K562 (cell line): ENCODE measurements around the gene LPIN1. TPM values are rescaled to one million over a fixed set of nuclear protein-coding genes. Genes with fewer than 3 reads are reported as not detected.

ENCODE experiments used
- BACH1 ChIP-seq: fragments of 200-800 bp; sonication (Bioruptor generic); IDR thresholded peaks from 2 replicates; pipeline ENCODE4 v1.6.1; 2016; ENCODE audit warnings: missing genetic modification characterization, missing compliant biosample characterization
- BCL6 ChIP-seq: fragments of 250-450 bp; sonication (Bioruptor Pico); IDR thresholded peaks from 2 replicates; pipeline ENCODE4 v1.4.0; 2020
- ERF ChIP-seq: fragments of 450-650 bp; formaldehyde crosslinking; IDR thresholded peaks from 2 replicates; pipeline ENCODE4 v1.4.0; 2020; ENCODE audit warnings: mild to moderate bottlenecking, mixed read lengths
- ESRRB ChIP-seq: fragments of 250-450 bp; sonication (Bioruptor Pico); IDR thresholded peaks from 2 replicates; pipeline ENCODE4 v1.5.0; 2020; ENCODE audit warnings: mild to moderate bottlenecking, moderate library complexity, borderline replicate concordance
- EZH2 ChIP-seq: IDR thresholded peaks from 2 replicates; pipeline ENCODE4 v1.6.1; 2012; ENCODE audit warnings: low read depth, mild to moderate bottlenecking, inconsistent platforms, low read length, borderline replicate concordance
- FOXJ2 ChIP-seq: fragments of 200-800 bp; sonication (Bioruptor generic); IDR thresholded peaks from 2 replicates; pipeline ENCODE4 v1.6.1; 2016; ENCODE audit warnings: missing genetic modification characterization, missing compliant biosample characterization
- GMEB1 ChIP-seq: fragments of 250-450 bp; sonication (Bioruptor Pico); IDR thresholded peaks from 2 replicates; pipeline ENCODE4 v1.4.0; 2020; ENCODE audit warnings: mild to moderate bottlenecking
- MCM5 ChIP-seq: fragments of 450-650 bp; IDR thresholded peaks from 2 replicates; pipeline ENCODE4 v1.6.1; 2016; ENCODE audit warnings: low read depth
- NCOA1 ChIP-seq: fragments of 450-650 bp; IDR thresholded peaks from 2 replicates; pipeline ENCODE4 v1.6.1; 2016; ENCODE audit warnings: low read depth
- NCOA4 ChIP-seq: fragments of 450-650 bp; IDR thresholded peaks from 2 replicates; pipeline ENCODE4 v1.6.1; 2018; ENCODE audit warnings: mild to moderate bottlenecking; ENCODE audit not compliant: partially characterized antibody
- RAD51 ChIP-seq: fragments of 450-650 bp; IDR thresholded peaks from 2 replicates; pipeline ENCODE4 v1.7.1; 2016; ENCODE audit warnings: low read depth, mild to moderate bottlenecking, borderline replicate concordance
- SMARCE1 ChIP-seq: fragments of 450-650 bp; IDR thresholded peaks from 2 replicates; pipeline ENCODE4 v1.7.1; 2016; ENCODE audit warnings: mild to moderate bottlenecking
- TARDBP ChIP-seq: fragments of 450-650 bp; IDR thresholded peaks from 2 replicates; pipeline ENCODE4 v1.6.1; 2016
- TEAD4 ChIP-seq, 2 experiments: sonication (generic) in 1 of 2; formaldehyde crosslinking in 1 of 2; IDR thresholded peaks; 2 replicates each; pipeline versions ENCODE4 v1.6.1 to v1.8.0; 2012 to 2022; ENCODE audit warnings: borderline replicate concordance in 1 of 2, inconsistent platforms in 1 of 2, low read length in 1 of 2, mild to moderate bottlenecking in 1 of 2, missing genetic modification reagents in 1 of 2
- ZFP36 ChIP-seq: fragments of 150-350 bp; IDR thresholded peaks from 2 replicates; pipeline ENCODE4 v1.6.1; 2018; ENCODE audit warnings: low read length, low read depth; ENCODE audit not compliant: partially characterized antibody
- ZKSCAN3 ChIP-seq: fragments of 250-450 bp; sonication (Bioruptor Pico); IDR thresholded peaks from 2 replicates; pipeline ENCODE4 v1.4.0; 2020
- ZNF165 ChIP-seq: fragments of 250-450 bp; sonication (Bioruptor Pico); IDR thresholded peaks from 2 replicates; pipeline ENCODE4 v1.4.0; 2020; ENCODE audit warnings: borderline replicate concordance
- ZNF668 ChIP-seq: fragments of 250-450 bp; sonication (Bioruptor Pico); IDR thresholded peaks from 2 replicates; pipeline ENCODE4 v1.8.0; 2022; ENCODE audit warnings: mild to moderate bottlenecking, inconsistent platforms
- ZNF79 ChIP-seq: fragments of 250-450 bp; sonication (Bioruptor Pico); IDR thresholded peaks from 2 replicates; pipeline ENCODE4 v1.4.0; 2020; ENCODE audit warnings: low read depth, mild to moderate bottlenecking, moderate library complexity
- polyA plus RNA-seq, 8 experiments: library from polyadenylated mRNA; depleted of rRNA in 4 of 8; stranded (reverse) in 5 of 8; unstranded in 3 of 8; fragments of >200 nt; fragmentation: Nextera tagmentation in 2 of 8; fragmentation: Illumina TruSeq in 1 of 8; extraction: Ambion mirVana in 2 of 8; extraction: Trizol in 1 of 8; gene quantifications; 2 replicates each; pipeline versions ENCODE4 v1.2.1 to v1.2.3, GENCODE V29; 2011 to 2014; ENCODE audit warnings: inconsistent platforms in 1 of 8, missing spikeins in 1 of 8
- total RNA-seq, 7 experiments: library from RNA; depleted of rRNA in 6 of 7; stranded (reverse); fragments of >200 nt in 6 of 7; fragmentation: Illumina TruSeq in 2 of 7; extraction: Trizol in 2 of 7; gene quantifications; 2 replicates each; pipeline versions ENCODE4 v1.2.1 to v1.2.3, GENCODE V29; 2011 to 2021; ENCODE audit warnings: low replicate concordance in 1 of 7
- TF ChIP-seq, protein P1 (sequence below): fragments of 450-650 bp; formaldehyde crosslinking; IDR thresholded peaks from 2 replicates; pipeline ENCODE4 v1.4.0; 2020; ENCODE audit warnings: mild to moderate bottlenecking, moderate library complexity
- TF ChIP-seq, protein P2 (sequence below): sonication (generic); formaldehyde crosslinking; IDR thresholded peaks from 2 replicates; pipeline ENCODE4 v1.8.1; 2023; ENCODE audit warnings: mild to moderate bottlenecking, missing genetic modification reagents
- TF ChIP-seq, protein P3 (sequence below), 2 experiments: fragments of 450-650 bp; conservative IDR thresholded peaks; 2 replicates each; pipeline ENCODE4 v1.6.1; 2017; ENCODE audit warnings: mild to moderate bottlenecking in 2 of 2, moderate library complexity in 2 of 2

LPIN1 gene
- total and polyA plus RNA-seq, 9 of the 15 experiments (the other 6 are each of a cell fraction or from before 2014, with no cell fraction given): 9.2 to 84.0 (median 27.8) TPM

- TF ChIP-seq, protein P1, sequence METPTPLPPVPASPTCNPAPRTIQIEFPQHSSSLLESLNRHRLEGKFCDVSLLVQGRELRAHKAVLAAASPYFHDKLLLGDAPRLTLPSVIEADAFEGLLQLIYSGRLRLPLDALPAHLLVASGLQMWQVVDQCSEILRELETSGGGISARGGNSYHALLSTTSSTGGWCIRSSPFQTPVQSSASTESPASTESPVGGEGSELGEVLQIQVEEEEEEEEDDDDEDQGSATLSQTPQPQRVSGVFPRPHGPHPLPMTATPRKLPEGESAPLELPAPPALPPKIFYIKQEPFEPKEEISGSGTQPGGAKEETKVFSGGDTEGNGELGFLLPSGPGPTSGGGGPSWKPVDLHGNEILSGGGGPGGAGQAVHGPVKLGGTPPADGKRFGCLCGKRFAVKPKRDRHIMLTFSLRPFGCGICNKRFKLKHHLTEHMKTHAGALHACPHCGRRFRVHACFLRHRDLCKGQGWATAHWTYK (CRISPR knock-in tag): no peak
- TF ChIP-seq, protein P2, sequence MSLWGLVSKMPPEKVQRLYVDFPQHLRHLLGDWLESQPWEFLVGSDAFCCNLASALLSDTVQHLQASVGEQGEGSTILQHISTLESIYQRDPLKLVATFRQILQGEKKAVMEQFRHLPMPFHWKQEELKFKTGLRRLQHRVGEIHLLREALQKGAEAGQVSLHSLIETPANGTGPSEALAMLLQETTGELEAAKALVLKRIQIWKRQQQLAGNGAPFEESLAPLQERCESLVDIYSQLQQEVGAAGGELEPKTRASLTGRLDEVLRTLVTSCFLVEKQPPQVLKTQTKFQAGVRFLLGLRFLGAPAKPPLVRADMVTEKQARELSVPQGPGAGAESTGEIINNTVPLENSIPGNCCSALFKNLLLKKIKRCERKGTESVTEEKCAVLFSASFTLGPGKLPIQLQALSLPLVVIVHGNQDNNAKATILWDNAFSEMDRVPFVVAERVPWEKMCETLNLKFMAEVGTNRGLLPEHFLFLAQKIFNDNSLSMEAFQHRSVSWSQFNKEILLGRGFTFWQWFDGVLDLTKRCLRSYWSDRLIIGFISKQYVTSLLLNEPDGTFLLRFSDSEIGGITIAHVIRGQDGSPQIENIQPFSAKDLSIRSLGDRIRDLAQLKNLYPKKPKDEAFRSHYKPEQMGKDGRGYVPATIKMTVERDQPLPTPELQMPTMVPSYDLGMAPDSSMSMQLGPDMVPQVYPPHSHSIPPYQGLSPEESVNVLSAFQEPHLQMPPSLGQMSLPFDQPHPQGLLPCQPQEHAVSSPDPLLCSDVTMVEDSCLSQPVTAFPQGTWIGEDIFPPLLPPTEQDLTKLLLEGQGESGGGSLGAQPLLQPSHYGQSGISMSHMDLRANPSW: no peak
- TF ChIP-seq MCM5 (no peak), EZH2 (no peak), ZKSCAN3 (CRISPR knock-in tag) (no peak), FOXJ2 (tag) (no peak), NCOA4 (no peak), TARDBP (peak; percentile 32; the same call in 1 of the 2 replicates), ZNF165 (CRISPR knock-in tag) (no peak), SMARCE1 (peak; percentile 96), ZFP36 (peak; percentile 22), RAD51 (no peak), GMEB1 (CRISPR knock-in tag) (no peak), TEAD4 (IDR thresholded peaks at IDR 0.05; ENCODE audit: low read length) (peak; percentile 80), TEAD4 (CRISPR knock-in tag; IDR thresholded peaks at IDR 0.05; ENCODE audit: borderline replicate concordance) (no peak), BACH1 (tag) (no peak), ERF (CRISPR knock-in tag) (0 out of 2 replicates have a peak, but pooled peaks have one; percentile 30), ESRRB (CRISPR knock-in tag) (no peak), ZNF79 (CRISPR knock-in tag) (no peak), NCOA1 (peak; percentile 61; the same call in 1 of the 2 replicates), BCL6 (no peak), ZNF668 (no peak)
- TF ChIP-seq, protein P3, sequence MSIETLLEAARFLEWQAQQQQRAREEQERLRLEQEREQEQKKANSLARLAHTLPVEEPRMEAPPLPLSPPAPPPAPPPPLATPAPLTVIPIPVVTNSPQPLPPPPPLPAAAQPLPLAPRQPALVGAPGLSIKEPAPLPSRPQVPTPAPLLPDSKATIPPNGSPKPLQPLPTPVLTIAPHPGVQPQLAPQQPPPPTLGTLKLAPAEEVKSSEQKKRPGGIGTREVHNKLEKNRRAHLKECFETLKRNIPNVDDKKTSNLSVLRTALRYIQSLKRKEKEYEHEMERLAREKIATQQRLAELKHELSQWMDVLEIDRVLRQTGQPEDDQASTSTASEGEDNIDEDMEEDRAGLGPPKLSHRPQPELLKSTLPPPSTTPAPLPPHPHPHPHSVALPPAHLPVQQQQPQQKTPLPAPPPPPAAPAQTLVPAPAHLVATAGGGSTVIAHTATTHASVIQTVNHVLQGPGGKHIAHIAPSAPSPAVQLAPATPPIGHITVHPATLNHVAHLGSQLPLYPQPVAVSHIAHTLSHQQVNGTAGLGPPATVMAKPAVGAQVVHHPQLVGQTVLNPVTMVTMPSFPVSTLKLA (conservative IDR thresholded peaks at IDR 0.05): peak in 1 of 2 experiments; percentile 53; a peak in 1 of 4 replicates
Observed at GRCh38 chr2:11829947-11830707, 83.7 kb downstream of the LPIN1 start (continued).
